OCI-LY1 (cell line): Measurements from ENCODE around the gene PIGQ.

Experiments used
- CTCF ChIP-seq: fragments of 200-600 bp; sonication (generic), shearing (Covaris generic); IDR thresholded peaks from 2 replicates; pipeline ENCODE4 v1.5.1; 2017; ENCODE audit warnings: mild to moderate bottlenecking, antibody characterized with exemption, low read length, moderate library complexity, mixed read lengths
- EZH2 ChIP-seq: fragments of 200-600 bp; sonication (generic), shearing (Covaris generic); IDR thresholded peaks from 2 replicates; pipeline ENCODE4 v1.8.0; 2017; ENCODE audit warnings: borderline replicate concordance, mixed run types, mild to moderate bottlenecking, antibody characterized with exemption, low read length, moderate library complexity, mixed read lengths

- no peak for TF ChIP-seq EZH2
- TF ChIP-seq CTCF: no peak
Measured at GRCh38 chr16:548586-548985, 21.2 kb upstream of the PIGQ start.
